Measurements from ENCODE around the gene SRRM1. TPM values are rescaled to one million over a fixed set of nuclear protein-coding genes. Genes with fewer than 3 reads are reported as not detected.
"Not testable (repeated sequence)": the region's sequence is repeated elsewhere in the genome, so short reads cannot be mapped to it uniquely, and the experiment has no call there.

SRRM1 gene
- total RNA-seq, 1 donor from 2014 or later = 175 TPM

DNA sequence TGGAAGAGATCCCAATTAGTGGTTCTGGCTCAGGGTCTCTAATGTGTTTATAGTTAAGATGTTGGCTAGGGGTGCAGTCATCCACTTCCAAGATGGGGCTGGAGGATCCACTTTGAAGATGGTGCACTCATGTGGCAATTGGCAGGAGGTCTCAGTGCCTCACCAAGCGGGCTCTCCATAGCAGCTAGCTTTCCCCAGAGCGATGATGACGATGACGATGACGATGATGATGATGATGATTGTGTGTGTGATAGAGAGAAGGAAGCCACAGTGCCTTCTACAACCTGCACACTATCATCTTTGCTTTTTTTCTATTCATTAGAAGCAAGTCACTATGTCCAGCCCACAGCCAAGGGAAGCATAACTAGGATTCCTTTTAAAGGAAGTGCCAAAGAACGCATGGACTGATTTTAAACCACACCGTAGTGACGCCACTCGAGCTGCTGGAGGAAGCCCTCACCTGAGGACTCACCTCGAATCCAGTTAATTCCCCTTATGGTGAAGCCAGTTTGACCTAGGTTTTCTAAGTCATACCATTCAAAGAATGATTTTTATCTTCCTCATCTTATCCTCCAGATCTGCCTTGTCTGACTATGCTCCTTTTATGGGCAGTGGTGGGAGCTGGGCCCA is 49.4 kb downstream of the SRRM1 start:
- intact Hi-C loops (cut with micrococcal nuclease) = no loop called here

DNA sequence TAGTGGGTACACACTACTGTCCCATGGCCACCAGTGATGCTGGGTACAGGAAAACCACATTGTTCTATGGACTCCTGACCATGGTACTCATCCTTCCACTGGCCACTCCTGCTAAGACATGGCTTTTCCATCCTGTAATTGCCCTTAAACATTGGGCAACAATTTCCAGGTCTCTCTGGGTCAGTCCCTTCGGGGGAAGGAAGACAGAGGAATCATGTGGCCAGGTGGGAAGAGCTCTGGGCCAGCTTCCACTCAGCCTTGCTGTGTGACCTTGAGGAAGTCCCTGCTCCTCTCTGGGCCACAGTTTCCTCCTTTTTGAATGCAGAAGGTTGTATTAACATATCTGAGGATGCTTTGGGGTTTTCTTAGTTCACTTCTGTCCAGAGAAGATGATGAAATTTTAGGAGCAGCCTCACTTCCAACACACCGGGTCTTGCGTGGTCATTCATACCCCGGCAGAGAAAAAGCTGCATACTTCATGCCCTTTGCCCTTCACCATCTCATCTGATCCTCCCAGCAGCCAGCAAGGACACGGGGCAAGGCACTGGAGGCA is 50.8 kb downstream of the SRRM1 start:
- intact Hi-C loops (cut with micrococcal nuclease) = no loop called here

DNA sequence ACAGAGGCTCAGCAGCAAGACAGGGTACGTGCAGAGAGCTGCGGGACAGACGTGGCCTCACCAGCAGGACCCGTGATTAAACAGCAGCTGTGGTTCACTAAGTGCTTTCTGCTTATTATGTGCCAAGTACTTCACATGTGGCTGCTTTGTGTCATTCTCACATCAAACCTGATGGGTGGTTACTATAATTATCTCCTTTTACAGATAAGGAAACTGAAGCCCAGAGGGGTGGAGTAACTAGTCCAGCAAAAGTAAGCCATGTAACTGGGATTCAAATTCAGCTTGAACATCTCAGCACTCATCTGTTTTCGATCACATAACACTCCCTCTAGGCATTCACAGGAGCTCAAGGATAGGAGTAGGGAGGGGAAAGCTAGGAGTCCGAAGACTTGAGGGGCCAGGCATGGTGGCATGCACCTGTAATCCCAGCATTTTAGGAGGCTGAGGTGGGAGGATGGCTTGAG is 51.3 kb downstream of the SRRM1 start:
- intact Hi-C loops (cut with micrococcal nuclease) = no loop called here

DNA sequence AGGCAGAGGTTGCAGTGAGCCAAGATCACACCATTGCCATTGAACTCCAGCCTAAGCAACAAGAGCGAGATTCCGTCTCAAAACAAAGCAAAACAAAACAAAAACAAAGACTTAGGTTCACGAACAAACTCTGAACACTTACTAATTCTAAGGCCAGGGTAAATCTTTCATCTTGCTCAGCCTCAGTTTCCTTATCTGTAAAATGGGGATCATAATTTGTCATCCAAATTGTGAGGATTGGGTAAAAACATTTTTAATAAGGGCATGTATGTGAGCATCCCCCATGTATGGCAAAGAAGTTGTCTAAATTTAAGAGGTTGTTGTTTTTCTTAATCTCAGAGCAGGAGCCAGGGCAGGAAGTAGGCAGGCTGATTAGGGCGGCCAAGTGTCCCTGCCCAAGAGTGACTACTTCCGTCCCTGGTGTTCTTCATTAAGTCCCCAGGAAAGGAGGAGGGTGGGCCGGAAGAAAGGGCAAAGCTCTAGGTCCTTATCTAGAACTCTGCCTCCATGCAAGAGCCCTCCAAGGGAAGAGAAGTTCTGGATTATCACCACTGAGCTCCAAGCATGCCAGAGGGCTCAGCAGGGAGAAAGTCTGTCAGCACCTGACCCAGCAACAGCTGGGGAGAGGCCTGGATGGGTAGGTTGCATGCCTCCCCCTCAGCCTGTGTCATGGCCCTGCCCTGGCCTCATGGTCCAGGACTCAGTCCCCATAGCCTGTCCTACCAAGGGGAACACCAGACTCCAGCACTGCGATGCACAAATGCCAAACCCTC is 52.3 kb downstream of the SRRM1 start:
- intact Hi-C loops (cut with micrococcal nuclease) = no loop called here

DNA sequence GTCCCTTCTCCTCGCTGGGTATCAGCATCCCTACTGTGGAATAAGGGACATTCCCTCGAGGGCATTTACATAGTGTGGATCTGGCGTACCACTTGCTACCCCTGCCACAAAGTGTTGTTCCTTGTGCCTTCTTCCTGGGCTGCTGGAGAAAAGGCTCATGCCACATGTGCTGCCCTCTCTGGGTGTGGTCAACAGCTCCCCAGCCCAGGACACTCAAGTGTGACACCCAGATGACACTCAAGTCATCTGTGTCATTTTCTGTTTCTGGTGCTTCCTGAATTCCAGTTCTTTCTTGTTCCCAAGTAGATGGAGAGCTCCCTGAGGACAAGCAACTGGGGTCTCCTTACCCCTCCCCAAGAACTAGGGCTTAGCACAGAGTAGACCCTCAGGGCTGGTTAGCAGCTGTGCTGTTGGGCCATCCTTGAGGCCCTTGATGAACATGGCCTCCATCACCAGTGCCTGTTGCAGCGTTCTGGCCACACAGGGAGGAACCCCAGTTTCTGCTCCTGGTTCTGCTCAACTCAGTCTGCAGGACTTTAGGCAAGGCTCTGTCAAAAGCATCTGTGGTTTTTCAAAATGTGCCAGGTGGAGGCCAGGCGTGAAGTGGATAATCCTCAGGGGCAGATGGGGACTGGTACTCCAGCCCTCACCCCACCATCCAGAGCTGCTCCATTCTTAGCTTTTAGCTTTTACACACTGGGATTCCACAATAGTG is 53.1 kb downstream of the SRRM1 start:
- intact Hi-C loops (cut with micrococcal nuclease) = no loop called here

DNA sequence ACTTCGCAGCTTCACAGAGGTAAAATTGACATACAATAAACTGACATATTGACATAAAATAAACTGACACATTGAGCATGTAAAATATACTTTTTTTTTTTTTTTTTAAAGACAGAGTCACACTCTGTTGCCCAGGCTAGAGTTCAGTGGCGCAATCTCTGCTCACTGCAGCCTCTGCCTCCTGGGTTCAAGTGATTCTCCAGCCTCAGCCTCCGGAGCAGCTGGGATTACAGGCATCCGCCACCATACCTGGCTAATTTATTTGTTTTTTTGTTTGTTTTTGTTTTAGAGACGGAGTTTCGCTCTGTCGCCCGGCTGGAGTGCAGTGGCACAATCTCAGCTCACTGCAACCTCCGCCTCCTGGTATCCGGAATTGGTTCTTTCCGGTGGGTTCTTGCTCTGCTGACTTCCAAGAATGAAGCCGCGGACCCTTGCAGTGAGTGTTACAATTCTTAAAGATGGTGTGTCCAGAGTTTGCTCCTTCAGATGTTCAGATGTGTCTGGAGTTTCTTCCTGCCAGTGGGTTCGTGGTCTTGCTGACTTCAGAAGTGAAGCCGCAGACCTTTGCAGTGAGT is 53.7 kb downstream of the SRRM1 start:
- intact Hi-C loops (cut with micrococcal nuclease) = no loop called here

DNA sequence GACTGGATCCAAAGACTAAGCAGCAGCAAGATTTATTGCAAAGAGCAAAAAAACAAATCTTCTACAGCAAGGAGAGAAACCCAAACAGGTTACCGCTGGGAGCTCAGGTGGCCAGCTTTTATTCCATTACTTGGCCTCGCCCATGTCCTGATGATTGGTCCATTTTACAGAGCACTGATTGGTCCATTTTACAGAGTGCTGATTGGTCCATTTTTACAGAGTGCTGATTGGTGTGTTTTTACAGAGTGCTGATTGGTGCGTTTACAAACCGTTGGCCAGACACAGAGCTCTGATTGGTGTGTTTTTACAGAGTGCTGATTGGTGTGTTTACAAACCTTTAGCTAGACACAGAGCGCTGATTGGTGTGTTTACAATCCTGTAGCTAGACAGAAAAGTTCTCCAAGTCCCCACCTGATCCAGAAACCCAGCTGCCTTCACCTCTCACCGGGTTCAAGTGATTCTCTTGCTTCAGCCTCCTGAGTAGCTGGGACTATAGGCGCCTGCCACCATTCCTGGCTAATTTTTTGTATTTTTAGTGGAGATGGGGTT is 54.4 kb downstream of the SRRM1 start:
- intact Hi-C loops (cut with micrococcal nuclease) = not testable (repeated sequence)

DNA sequence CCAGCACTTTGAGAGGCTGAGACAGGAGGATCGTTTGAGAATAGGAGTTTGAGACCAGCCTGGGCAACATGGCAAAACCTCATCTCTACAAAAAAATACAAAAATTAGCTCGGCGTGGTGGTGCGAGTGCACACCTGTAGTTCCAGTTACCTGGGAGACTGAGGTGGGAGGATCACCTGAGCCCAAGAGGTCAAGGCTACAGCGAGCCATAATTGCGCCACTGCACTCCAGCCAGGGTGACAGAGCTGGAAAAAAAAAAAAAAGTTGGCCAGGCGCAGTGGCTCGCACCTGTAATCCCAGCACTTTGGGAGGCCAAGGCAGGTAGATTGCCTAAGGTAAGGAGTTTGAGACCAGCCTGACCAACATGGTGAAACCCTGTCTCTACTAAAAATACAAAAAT is 55.2 kb downstream of the SRRM1 start:
- intact Hi-C loops (cut with micrococcal nuclease) = not testable (repeated sequence)

DNA sequence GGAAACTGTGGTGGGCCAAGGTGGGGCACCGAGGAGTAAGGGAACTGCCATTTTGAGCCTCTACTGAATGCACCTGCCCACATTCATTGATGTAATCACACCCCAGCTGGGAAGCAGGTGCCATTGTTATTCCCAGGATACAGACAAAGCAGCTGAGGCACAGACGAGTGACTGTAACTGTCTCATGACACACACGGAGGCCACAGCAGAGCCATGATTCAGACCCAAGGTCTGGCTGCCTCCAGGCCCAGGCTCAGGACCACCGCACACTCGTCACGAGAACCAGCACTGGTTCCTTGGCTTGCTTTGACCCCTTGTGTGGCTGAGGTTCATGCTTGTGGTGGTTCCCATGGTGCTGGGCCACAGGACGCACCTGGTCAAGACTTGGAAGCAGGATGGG is 56.5 kb downstream of the SRRM1 start:
- intact Hi-C loops (cut with micrococcal nuclease) = no loop called here

DNA sequence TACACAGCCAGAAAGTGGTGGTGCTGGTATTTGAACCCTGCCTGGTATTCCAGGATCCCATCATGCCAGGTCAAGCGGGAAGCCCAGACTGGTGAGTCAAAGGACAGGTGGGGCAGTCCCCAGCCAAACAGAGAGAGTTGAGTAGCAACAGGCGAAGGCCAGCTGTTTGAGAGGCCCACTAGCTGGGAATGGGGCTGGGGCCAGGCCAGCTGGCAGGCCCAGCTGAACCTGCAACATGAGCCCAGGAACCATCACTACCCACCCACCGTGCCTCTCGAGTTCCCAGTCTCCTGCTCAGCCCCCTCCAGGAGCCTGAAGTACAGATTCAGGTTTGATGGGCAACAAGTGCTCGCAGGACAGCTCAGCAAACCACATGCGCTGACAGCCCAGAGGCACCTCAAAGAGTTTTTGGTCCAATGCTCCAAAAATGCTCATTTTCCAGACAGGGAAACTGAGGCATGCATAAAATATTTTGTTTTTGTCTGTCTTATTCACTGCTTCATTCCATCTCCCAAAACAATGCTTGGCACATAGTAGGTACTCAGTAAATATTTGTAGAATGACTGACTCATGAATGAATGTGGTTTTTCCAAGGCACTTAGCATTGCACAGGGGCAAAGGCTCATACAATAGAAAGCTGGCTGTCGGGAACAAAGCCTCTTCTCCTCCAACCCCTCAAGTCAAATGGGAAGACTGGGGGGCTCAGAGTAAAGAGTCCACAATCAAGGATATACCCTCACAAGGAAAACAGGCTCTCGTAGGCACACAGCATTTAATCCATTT is 59.6 kb downstream of the SRRM1 start:
- intact Hi-C loops (cut with micrococcal nuclease) = no loop called here

DNA sequence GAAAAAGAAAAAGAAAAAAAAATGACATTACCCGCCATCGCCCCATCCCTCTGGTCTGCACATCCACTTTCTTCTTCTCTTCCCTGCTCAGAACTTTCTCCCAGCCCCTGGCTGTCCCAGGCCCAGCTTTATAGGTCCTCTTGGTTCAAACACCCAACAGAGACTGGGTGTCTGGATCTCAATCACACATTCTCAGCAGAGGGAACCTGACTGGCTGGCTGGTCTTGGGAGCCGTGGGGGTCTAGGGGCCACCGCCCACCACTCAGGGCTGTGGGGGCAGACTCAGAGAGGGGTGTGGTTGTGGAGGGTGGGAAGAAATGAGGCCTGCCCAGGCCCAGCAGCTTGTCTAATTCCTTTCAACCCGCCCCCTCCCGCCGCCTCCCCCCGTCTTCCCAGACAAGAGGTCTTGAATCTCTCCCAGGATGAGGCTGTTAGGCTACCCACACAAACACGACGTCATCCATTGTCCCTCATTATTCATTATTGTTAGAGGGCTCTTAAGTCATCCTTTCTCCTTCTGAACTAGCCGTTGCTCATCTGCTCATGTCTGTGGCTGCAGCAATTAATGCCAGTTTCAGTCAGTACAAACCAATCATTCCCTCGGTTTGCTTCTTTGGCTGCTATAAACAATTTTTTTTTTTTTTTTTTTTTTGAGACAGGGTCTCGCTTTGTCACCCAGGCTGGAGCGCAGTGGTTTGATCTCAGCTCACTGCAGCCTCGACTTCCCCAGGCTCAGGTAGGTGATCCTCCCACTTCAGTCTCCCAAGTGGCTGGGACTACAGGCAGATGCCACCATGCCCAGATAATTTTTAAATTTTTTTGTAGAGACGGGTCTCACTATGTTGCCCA is 61.5 kb downstream of the SRRM1 start:
- intact Hi-C loops (cut with micrococcal nuclease) = loop anchor here (1.0 kb wide), 1 partner anchor 41 kb away; the partner anchor contains the start of gene CLIC4

DNA sequence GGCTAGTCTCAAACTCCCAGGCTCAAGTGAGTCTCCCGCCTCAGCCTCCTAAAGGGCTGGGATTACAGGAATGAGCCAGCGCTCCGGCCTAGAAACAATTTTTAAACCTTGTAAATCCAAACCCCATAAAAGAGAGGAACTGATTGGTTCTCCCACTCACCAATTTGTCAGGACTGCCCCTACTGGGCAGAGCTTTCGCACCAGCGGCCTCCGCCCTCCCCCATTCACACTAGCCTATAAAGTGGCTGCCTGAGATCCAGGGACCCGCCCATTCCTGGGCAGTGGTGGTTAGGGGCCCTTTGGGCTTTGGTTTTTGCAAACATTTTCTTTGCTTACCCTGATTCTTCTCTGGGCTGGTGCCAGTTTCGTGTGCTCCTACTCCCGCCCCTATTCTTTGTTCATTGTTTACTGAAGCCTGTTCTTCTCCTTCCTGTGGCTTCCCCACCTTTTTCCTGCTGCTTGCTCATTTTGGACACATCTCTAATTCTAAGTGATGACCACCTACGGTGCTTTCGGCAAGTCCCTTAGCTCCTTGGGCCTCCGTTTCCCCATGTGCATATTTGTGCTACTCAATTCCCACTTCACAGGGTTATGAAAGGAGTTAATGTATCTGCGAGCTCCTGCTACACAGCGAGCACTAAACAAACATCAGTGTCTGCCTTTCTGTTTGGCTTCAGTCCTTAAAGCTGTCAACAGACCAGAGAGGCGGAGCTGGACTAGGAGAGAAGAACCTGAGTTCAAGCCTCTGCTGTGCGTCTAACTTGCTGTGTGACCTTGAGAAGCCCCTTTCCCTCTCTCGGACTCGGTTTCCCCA is 62.4 kb downstream of the SRRM1 start:
- intact Hi-C loops (cut with micrococcal nuclease) = loop anchor here (1.0 kb wide), 1 partner anchor 40 kb away; the partner anchor contains the start of gene CLIC4

DNA sequence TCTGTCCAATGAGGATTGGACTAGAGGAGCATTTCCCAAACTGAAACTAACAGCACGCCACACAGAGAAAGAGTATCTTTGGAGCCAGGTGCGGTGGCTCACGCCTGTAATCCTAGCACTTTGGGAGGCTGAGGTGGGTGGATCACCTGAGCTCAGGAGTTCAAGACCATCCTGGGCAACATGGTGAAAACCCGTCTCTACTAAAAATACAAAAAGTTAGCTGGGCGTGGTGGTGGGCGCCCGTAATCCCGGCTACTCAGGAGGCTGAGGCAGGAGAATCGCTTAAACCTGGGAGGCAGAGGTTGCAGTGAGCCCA is 62.9 kb downstream of the SRRM1 start:
- intact Hi-C loops (cut with micrococcal nuclease) = not testable (repeated sequence)

DNA sequence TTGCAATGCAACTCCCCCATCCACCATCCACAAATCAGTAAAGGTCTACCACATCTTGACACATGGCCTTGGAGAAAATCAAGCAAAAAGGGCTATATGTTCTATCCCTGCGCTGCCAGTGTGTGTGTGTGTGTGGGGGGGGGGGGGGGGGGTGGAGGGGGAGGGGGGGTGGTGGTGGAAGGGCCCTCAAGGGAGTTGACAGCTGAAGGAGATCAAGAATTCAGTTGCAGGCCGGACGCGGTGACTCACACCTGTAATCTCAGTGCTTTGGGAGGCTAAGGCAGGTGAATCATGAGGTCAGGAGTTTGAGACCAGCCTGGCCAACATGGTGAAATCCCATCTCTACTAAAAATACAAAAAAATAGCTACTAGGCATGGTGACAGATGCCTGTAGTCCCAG is 64.6 kb downstream of the SRRM1 start:
- intact Hi-C loops (cut with micrococcal nuclease) = no loop called here

DNA sequence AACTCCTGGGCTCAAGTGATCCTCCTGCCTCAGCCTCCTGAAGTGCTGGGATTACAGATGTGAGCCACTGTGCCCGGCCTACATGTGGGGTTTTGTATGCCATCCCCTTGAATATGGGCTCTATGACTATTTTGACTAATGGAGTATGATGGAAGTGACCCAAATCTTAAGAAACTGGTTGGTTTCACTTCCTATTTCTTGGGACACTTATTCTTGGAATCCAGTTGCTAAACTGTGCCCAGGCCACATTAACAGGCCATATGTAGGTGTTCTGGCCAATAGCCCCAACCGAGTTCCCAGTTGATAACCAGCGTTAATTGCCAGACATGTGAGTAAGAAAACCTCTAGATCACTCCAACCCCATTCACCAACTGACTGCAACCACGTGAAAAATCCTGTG is 65.8 kb downstream of the SRRM1 start:
- intact Hi-C loops (cut with micrococcal nuclease) = no loop called here

DNA sequence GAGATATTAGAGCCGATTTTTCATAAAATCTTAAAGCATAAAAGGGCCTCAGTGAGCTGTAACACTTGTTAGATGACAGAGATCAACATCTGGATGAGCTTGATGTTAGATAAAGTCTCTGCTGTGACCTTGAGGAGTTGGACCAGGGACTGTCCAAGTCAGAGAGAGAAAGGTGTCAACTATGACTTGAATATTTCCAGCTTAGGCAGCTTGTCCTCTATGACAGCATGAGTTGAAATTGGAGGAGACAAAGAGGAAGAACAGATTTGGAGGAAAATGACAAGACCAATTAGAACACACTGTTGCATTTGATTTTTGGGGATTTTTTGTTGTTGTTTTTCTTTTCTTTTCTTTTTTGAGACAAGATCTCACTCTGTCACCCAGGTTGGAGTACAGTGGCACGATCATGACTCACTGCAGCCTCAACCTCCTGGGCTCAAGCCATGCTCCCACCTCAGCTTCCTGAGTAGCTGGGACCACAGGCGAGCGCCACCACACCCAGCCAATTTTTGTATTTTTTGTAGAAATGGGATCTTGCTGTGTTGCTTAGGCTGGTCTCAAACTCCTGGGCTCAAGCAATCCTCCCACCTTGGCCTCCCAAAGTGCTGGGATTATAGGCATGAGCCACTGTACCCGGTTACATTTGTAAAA is 66.8 kb downstream of the SRRM1 start:
- intact Hi-C loops (cut with micrococcal nuclease) = no loop called here

DNA sequence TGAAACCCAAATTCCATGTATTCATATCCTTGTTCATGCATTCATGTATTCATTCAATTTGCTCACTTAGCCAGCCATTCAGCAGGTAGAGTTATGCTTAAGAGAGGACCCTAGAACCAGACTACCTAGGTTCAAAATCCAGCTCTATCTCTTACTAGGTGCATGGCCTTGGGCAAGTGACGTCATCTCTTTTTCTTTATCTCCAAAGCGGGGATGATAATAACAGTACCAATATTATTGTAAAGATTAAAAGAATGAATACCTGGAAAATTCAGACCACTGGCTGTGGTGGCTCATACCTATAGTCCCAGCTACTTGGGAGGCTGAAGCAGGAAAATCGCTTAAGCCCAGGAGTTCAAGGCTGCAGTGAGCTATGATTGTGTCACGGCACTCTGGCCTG is 68.2 kb downstream of the SRRM1 start:
- intact Hi-C loops (cut with micrococcal nuclease) = no loop called here

DNA sequence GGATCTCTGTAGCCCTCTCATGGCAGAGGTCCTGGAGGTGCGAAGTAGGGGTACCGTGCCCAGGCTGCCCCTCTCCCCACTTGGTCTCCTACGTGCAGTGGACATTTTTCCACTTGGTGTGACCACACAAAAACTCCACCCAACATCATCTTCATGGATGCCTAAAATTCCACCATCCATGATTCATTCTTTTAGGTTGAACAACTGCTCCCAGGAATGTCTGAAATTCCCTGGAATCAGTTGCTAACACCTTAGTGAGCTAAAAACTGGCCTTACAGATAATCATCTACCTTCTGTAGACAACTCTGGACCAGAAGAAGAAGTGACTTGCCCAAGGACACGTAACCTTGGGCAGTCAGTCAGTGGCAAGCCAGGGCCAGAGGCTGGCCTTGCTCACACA is 70.1 kb downstream of the SRRM1 start:
- intact Hi-C loops (cut with micrococcal nuclease) = no loop called here
